Kasumi-1 (cell line): ENCODE measurements around the gene MRPL30.
"Not testable (repeated sequence)": the region's sequence is repeated elsewhere in the genome, so short reads cannot be mapped to it uniquely, and the experiment has no call there.

Experiments used
- DNase-seq, 2 experiments: peaks; one replicate each; lab custom pipeline; 2025; lab: John Stamatoyannopoulos, UW

Gene MRPL30

DNA sequence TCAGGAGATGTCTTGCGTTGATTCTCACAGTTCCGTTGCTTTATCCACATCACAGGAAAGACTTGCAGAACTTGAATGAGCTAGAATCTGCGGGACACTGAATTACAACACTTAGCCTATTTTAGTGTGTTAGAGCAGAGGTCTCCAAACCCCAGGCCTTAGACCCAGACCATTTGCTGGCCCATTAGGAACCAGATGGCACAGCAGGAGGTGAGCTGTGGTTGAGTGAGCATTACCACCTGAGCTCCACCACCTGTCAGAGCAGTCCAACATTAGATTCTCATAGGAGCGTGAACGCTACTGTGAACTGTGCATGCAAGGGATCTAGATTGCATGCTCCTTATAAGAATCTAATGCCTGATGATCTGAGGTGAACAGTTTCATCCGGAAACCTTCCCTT, 3.8 kb downstream of the MRPL30 start:
- no peak for DNase-seq

DNA sequence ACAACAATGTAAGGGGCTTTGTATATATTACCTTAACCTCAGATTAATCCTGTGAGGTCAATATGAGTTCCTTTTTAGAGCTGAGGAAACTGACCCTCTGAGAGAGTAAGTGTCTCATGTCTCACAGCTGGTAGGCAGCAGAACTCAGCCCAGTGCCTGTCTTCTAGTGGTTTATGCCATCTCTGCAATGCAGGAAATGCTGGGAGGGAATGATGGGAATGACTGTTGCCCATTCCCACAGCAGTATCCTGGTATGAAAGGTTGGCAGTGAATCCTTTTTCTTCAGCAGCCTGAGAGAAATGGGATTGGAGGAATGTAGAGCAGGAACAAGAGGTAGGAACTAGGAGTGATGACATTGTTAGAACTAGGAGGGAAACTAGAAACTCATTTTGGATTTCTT, 6.0 kb downstream of the MRPL30 start:
- no peak for DNase-seq

DNA sequence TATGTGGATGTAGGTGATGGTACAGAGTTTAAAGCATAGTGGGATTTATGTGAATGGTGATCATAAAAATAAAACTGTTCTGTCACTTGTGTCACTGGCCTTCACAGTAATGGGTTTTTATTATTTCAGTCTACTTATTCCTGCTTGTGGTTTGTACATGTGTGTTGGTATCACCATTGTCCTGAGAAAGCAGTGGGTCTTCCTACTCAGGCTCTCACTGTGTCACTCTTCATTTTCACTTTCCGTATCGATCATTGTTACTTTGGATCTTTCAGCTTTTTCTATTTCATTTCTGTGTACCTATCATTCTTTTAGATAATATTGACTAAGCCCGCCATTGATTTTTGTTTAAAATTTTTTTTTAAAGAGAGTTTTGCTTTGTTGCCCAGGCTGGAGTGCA, 7.4 kb downstream of the MRPL30 start:
- DNase-seq: no peak

DNA sequence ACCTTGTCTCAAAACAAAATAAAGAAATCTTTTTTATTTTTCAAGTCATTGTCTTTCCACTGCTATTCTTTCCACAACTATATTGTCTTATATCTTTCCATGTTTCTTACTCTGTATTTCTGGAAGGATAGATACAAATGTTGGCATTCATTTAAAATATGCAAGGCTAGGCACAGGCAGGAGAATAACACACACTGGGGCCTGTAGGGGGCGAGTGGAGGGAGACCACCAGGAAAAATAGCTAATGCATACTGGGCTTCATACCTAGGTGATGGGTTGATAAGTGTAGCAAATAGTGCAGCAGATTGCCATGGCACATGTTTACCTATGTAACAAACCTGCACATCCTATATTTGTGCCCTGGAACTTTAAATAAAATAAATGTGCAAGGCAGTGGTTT, 9.6 kb downstream of the MRPL30 start:
- DNase-seq: peak in 1 of 2 experiments; percentile 9

DNA sequence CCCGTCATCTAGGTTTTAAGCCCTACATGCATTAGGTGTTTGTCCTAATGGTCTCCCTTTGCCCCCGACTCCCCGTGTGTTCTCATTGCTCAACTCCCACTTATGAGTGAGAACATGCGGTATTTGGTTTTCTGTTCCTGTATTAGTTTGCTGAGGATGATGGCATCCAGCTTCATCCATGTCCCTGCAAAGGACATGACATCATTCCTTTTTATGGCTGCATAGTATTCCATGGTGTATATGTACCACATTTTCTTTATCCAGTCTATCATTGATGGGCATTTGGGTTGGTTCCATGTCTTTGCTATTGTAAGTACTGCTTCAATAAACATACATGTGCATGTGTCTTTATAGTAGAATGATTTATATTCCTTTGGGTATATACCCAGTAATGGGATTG, 11.4 kb downstream of the MRPL30 start:
- not testable (repeated sequence) for DNase-seq

DNA sequence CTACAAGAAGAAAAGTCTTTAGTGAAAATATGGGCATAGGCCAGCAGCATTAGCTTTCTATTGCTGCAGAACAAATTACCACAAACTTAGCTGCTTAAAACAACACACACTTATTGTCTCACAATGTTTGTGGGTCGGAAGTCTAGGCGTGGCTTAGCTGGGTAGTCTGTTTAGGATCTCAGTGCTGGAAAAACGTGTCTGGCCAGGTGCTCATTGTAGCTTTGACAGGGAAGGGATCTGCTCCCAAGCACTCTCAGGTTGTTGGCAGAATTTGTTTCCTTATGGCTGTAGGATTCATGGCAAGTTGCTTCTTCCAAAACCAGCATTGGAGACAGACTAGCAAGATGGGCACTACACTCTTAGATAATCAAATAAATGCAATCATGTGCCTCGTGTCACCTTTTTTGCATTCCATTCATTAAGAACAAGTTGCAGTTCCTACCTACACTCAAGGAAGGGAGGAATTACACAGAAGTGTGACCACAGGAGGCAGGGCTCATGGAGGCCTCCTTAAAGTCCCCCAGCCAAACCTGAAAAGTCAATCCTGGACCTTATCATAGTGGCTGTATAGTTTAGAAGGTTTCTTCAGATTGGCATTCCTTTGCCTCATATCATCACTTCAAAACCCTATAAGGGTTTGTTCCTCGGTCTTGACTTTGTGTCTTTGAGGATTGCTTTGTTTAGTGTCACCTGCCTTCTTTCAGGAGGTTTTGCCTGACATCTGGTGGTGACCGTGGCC, 17.3 kb downstream of the MRPL30 start:
- no peak for DNase-seq

DNA sequence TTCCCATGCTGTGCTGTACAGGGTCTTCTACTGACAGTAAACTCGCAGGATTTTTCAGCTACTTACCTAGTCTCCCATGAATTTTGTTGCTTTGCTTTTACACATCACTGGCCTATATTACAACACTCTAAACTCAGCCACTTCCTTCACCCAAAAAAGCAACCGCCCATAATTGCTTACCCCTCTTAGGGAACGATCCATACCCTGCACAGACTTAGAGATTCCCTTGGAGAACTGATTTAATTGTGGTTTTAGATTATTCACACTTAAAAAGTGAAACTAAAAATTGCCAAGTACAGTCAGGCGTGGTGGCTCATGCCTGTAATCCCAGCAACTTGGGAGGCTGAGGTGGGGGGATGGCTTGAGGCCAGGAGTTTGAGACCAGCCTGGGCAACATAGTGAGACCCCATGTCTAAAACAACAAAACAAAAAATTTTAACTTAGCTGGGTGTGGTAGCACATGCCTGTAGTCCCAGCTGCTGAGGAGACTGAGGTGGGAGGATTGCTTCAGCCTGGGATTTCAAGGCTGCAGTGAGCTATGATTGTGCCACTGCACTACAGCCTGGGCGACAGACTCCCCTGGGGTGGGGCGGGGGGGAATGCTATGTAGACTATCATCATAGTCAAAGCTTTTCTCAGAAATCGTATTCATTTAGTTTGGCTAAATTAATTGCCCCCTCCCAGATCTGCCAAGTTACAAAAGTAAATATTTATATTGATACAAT, 19.3 kb downstream of the MRPL30 start:
- no peak for DNase-seq

DNA sequence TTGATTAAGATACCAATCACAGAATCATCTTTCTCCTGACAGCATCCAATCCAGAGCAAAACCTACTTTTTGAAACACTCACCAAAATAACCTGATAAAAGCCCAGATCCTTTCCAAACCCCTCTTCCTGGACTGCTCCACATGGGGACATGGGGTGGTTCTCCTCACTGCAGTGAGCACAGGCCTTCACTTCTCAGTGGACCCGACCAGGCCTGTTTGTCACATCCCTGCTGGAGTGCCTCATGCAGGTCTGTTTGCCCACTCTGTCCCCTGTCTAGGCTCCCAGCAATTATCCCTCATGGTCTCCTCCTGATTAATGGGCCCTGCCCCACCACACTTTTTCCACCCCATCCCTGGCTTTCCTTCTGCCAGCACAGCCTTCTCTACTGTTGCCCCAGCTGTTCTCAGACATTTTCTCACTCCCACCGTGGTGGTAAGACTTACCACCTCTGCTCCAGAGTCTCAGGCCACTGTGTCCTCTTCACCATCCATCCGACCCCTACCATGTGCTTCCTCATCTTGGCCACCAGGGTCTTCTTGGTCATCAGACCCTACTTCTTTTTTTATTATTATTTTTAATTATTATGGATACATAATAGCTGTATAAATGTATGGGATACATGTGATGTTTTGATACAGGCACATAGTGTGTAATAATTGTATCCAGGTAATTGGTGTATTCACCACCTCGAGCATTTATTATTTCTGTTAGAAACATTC, 21.1 kb downstream of the MRPL30 start:
- peak in 1 of 2 experiments; percentile 3 for DNase-seq

DNA sequence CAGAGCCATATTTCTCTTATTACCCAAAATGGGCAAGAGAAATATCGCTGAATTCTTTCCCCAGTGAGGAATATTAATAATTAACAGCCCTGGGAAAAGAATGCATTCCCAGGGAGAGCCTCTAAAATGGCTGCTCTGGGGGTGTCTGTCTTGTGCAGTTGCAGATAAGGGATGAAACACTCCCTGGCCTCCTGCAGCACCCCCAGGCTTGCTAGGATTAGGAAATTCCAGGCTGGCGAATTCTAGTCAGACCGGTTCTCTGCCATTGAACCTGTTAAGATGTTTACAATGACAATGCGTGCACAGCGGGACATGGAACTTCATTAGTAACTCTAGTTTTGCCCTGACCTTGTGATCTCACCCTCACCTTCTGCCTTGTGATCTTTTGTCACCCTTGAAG, 24.5 kb downstream of the MRPL30 start:
- no peak for DNase-seq

DNA sequence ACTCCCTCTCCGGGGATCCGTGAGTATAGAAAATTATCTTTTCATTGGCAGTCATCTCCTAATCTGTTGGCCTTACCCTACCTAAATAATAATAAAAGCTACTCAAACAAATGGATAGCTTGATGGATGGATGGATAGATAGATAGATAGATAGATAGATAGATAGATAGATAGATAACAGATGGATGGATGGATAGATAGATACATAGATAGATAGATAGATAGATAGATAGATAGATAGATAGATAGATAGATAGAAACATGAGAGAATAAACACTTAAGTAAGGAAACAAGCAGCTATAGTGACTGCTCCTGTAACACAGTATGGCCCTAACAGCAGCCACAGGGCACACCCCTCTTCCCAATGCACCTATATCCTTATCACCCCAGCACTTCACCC, 35.1 kb downstream of the MRPL30 start:
- DNase-seq: no peak

DNA sequence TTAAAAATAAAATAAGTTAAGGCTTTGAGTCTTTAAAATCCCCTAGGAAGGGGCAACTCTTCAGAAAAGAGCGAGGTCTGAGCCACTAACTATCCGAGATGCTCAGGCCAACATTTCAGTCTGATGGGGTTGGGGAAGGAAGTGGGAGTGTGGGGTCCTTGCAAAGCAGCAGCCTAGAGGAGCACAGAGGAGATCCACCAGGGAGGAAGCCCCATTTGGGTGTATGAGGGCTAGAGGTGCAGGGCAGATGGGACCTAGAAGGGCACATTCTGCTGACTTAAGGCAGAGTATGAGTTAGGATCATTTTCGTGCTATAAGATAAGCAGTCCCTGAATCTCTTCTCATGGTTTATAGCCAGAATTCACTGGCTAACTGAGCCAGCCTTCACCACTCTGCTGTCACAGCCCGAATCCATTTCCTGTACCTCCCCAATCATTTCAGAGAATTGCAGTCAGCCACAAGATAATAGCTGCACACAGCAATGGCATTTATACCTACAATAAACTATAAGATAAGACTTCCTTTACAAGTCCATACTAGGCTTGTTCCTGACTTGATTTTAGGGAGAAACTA, 37.0 kb downstream of the MRPL30 start:
- peak; percentile 63 to 73 for DNase-seq

DNA sequence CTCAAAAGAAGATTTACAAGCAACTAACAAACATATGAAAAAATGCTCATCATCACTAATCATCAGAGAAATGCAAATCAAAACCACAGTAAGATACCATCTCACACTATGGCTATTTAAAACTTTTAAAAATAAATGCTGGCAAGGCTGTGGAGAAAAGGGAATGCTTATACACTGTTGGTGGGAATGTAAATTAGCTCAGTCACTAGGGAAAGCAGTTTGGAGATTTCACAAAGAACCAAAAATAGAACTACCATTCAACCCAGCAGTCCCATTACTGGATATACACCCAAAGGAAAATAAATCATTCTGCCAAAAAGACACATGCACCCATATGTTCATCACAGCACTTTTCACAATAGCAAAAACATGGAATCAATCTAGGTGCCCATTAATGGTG, 52.2 kb downstream of the MRPL30 start:
- DNase-seq: not testable (repeated sequence)

DNA sequence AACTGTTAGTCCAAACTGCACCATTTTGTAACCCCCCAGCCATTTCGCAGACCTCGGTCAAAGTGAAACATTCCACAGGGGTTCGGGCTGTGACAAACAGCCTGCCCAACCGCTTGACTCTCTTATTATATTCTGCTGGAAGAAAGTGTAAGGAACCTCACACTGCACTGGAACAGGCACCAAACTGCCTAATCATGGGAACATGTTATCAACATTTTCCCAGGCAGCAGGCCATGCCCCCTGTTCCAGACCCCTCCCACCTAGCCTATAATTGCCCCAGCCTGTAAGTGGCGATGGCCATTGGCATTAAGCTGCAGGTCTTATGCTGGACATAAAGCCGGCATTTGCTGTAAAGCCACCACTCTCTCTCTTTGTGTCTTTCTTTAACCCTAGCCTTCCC, 57.6 kb downstream of the MRPL30 start:
- no peak for DNase-seq

DNA sequence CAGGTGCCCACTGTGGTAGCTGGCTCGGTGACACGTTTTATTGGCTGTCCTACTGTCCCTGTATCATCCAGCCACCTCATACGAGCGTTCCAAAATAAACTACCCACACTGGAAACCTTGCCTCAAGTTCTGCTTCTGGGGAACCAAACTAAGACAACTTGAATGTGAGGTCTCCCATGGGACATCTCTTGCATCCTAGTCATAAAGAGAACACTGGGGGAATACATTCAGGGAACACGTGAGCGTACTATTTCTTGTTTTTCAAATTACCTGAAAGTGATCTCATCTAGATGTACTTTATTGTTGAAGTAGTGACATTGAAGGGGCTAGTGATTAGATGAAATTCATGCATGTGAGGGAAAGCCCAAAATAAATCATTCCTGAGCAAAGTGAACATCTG, 59.4 kb downstream of the MRPL30 start:
- no peak for DNase-seq

DNA sequence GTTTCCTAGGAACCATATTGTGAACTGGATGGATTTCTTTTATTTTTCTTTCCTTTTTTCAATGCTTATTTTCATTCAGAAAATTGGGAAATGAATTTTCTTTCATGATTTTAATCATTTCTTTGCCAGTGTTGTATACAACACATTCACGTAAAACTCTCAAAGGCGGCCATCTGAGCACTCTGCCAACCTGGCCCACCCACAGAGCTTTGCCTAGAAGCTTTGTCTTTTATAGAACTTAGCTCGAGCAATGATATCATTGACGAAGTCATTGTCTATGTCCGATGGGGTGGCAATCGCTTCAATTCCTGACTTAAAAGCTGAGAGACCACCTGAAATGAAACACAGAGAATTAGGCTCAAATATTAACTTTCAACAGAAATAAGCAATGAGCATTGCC, 61.2 kb downstream of the MRPL30 start:
- no peak for DNase-seq
